ENCODE results near the gene GNLY. TPM values are rescaled to one million over a fixed set of nuclear protein-coding genes. Genes with fewer than 3 reads are reported as not detected.

The GNLY gene
- total and polyA plus RNA-seq, 9 of the 15 experiments (the other 6 are each of a cell fraction or from before 2014, with no cell fraction given): not detected

GRCh38 chr2:85707304-85707703 lies 13.1 kb downstream of the GNLY start (continued):
- TF ChIP-seq TFE3 (CRISPR knock-in tag; IDR thresholded peaks at IDR 0.05): no peak
- no peak for TF ChIP-seq DDX20 (tag; IDR thresholded peaks at IDR 0.05; ENCODE audit: low read depth)
- TF ChIP-seq DEAF1 (CRISPR knock-in tag; IDR thresholded peaks at IDR 0.05): peak; percentile 37; the same call in 1 of the 2 replicates
- TF ChIP-seq HMBOX1 (IDR thresholded peaks at IDR 0.05): no peak
- 0 out of 4 replicates have a peak, but pooled peaks of 1 of the 2 experiments have one; percentile 24 for TF ChIP-seq MAZ (CRISPR knock-in tag; conservative IDR thresholded peaks at IDR 0.05 in 1 of 2, IDR thresholded peaks at IDR 0.05 in 1 of 2)
- TF ChIP-seq JUND (IDR thresholded peaks at IDR 0.05; ENCODE audit: borderline replicate concordance, low read depth, low read length): peak; percentile 71
- peak; percentile 80 for TF ChIP-seq JUND (tag; IDR thresholded peaks at IDR 0.05; ENCODE audit: borderline replicate concordance, low read depth, low read length)
- TF ChIP-seq ATF1 (CRISPR knock-in tag; IDR thresholded peaks at IDR 0.05): no peak
- peak; percentile 27; the same call in 1 of the 2 replicates for TF ChIP-seq ATF1 (tag; IDR thresholded peaks at IDR 0.05)
- TF ChIP-seq SIN3A (IDR thresholded peaks at IDR 0.05; ENCODE audit: borderline replicate concordance in 2 of 2, control insufficient read depth in 1 of 2, low read depth in 2 of 2, low read length in 2 of 2): no peak
- TF ChIP-seq RBM15 (IDR thresholded peaks at IDR 0.05; ENCODE audit: insufficient read depth, low read length): no peak
- TF ChIP-seq BHLHE40 (IDR thresholded peaks at IDR 0.05; ENCODE audit: low read length): peak; percentile 72
- TF ChIP-seq KDM5B (IDR thresholded peaks at IDR 0.05; ENCODE audit: insufficient replicate concordance, low read depth, low read length): no peak
- no peak for TF ChIP-seq ZNF140 (CRISPR knock-in tag; IDR thresholded peaks at IDR 0.05)
- peak in 1 of 2 experiments; percentile 71; a peak in 1 of 4 replicates for TF ChIP-seq MLLT1 (IDR thresholded peaks at IDR 0.05)
- TF ChIP-seq MAFK (IDR thresholded peaks at IDR 0.05; ENCODE audit: low read length): no peak
- TF ChIP-seq CTCF (IDR thresholded peaks at IDR 0.05 in 2 of 3, conservative IDR thresholded peaks at IDR 0.05 in 1 of 3; ENCODE audit: insufficient read depth in 2 of 3, low read depth in 1 of 3, low read length in 3 of 3): peak; percentile 82 to 92 (median 88)
- no peak for TF ChIP-seq ETV1 (tag; conservative IDR thresholded peaks at IDR 0.05; ENCODE audit: low read depth)
- TF ChIP-seq RNF2 (IDR thresholded peaks at IDR 0.05): no peak
- TF ChIP-seq MXI1 (IDR thresholded peaks at IDR 0.05; ENCODE audit: low read depth, low read length): no peak
- TF ChIP-seq TEAD1 (CRISPR knock-in tag; IDR thresholded peaks at IDR 0.05): no peak
- no peak for TF ChIP-seq DACH1 (IDR thresholded peaks at IDR 0.05; ENCODE audit: partially characterized antibody)
